Thyroid gland (tissue), 4 donors: ENCODE measurements around the gene TRMO. TPM values are rescaled to one million over a fixed set of nuclear protein-coding genes. Genes with fewer than 3 reads are reported as not detected.

Source experiments
- DNase-seq, 2 donors: peaks; one replicate each; pipeline ENCODE4 v3.0.0-alpha.2; 2019
- H3K27ac ChIP-seq, 3 donors: fragments of 200-600 bp; sonication (generic); 1 replicate in 2 of 3; 2 replicates in 1 of 3; pipeline ENCODE4 v1.5.1; 2016 to 2019; ENCODE audit warnings: mild to moderate bottlenecking in 1 of 3, moderate library complexity in 1 of 3
- H3K27me3 ChIP-seq: fragments of 200-600 bp; sonication (generic); one replicate; pipeline ENCODE4 v1.5.1; 2019
- H3K36me3 ChIP-seq, 2 donors: fragments of 200-600 bp; sonication (generic); one replicate each; pipeline ENCODE4 v1.5.1; 2016 to 2019
- H3K4me1 ChIP-seq, 2 donors: fragments of 200-600 bp; sonication (generic); one replicate each; pipeline ENCODE4 v1.5.1; 2017 to 2019
- H3K4me3 ChIP-seq, 3 donors: fragments of 200-600 bp; sonication (generic); replicated peaks in 1 of 3; 1 replicate in 2 of 3; 2 replicates in 1 of 3; pipeline ENCODE4 v1.5.1; 2016; ENCODE audit warnings: mild to moderate bottlenecking in 1 of 3
- H3K9me3 ChIP-seq: fragments of 200-600 bp; sonication (generic); one replicate; pipeline ENCODE4 v1.5.1; 2017
- CTCF ChIP-seq, 6 experiments: fragments of 200-600 bp in 3 of 6; fragments of 450-650 bp in 3 of 6; sonication (generic) in 3 of 6; IDR thresholded peaks; one replicate each; pipeline ENCODE4 v1.5.1; 2016 to 2019; ENCODE audit warnings: antibody characterized with exemption in 6 of 6, mild to moderate bottlenecking in 2 of 6, inconsistent platforms in 1 of 6, moderate library complexity in 1 of 6
- POLR2A ChIP-seq, 2 donors: fragments of 450-650 bp; IDR thresholded peaks; one replicate each; pipeline ENCODE4 v1.6.1; 2017; ENCODE audit warnings: antibody characterized with exemption in 2 of 2, mild to moderate bottlenecking in 2 of 2, moderate library complexity in 1 of 2
- WGBS, 2 donors: methylation state at CpG; one replicate each; pipeline ENCODE4 v1.1.5; 2017; 5-methylcytosine and 5-hydroxymethylcytosine counted together
- intact Hi-C: fragments of 100-400 bp; cut with DNase I; formaldehyde crosslinking; loops from one replicate; pipeline ENCODE4 v1.15.1; 2023
- total RNA-seq, 4 donors: library from RNA; depleted of rRNA; stranded (reverse); fragments of >200 nt; gene quantifications; one replicate each; pipeline ENCODE4 v1.2.3, GENCODE V29; 2016

TRMO gene
- total RNA-seq, 4 donors from 2014 or later: 56.6 to 81.6 (median 59.0) TPM

- Histone ChIP-seq H3K27ac (no peak overlapping the region), H3K4me3 (no peak overlapping the region), H3K4me1 (peaks cover 15 to 16% of the 10 kb centered on the region in 2 donors), H3K36me3 (no peaks in the 10 kb centered on the region), H3K9me3 (no peaks in the 10 kb centered on the region), H3K27me3 (no peaks in the 10 kb centered on the region)
- no peak for DNase-seq
- intact Hi-C loops: no loop called here
- TF ChIP-seq POLR2A (IDR thresholded peaks at IDR 0.05) (no peak), CTCF (IDR thresholded peaks at IDR 0.05) (no peak)
- WGBS, 2 donors: 88 to 89% methylated on average over 3 of the region's 3 CpGs
Observed at GRCh38 chr9:97873425-97873824, 48.9 kb downstream of the TRMO start.

GRCh38 chr9:97868859-97869258 is 53.4 kb downstream of the TRMO start:
- 84 to 85% methylated on average over 3 of the region's 3 CpGs for WGBS, 2 donors
- TF ChIP-seq POLR2A (IDR thresholded peaks at IDR 0.05) (no peak), CTCF (IDR thresholded peaks at IDR 0.05) (no peak)

GRCh38 chr9:97866848-97867247 is 55.5 kb downstream of the TRMO start:
- H3K27me3 ChIP-seq: no peaks in the 10 kb centered on the region
- no peak for DNase-seq
- no peak overlapping the region for H3K4me3 ChIP-seq
- no peaks in the 10 kb centered on the region for H3K9me3 ChIP-seq
- TF ChIP-seq CTCF (IDR thresholded peaks at IDR 0.05) (no peak), POLR2A (IDR thresholded peaks at IDR 0.05) (no peak)
- no peak overlapping the region for H3K27ac ChIP-seq
- H3K4me1 ChIP-seq: no peaks in the 10 kb centered on the region
- H3K36me3 ChIP-seq: no peaks in the 10 kb centered on the region
- intact Hi-C loops: no loop called here

More at GRCh38 chr9:97868859-97869258, 53.4 kb downstream of the TRMO start:
- H3K27ac ChIP-seq: no peak overlapping the region
- intact Hi-C loops: no loop called here
- no peaks in the 10 kb centered on the region for H3K4me1 ChIP-seq
- no peaks in the 10 kb centered on the region for H3K27me3 ChIP-seq
- DNase-seq: no peak
- H3K9me3 ChIP-seq: no peaks in the 10 kb centered on the region
- H3K36me3 ChIP-seq: no peaks in the 10 kb centered on the region
- no peak overlapping the region for H3K4me3 ChIP-seq

- Histone ChIP-seq H3K4me3 (no peak overlapping the region), H3K27ac (no peak overlapping the region), H3K27me3 (no peaks in the 10 kb centered on the region), H3K4me1 (no peaks in the 10 kb centered on the region), H3K9me3 (no peaks in the 10 kb centered on the region), H3K36me3 (no peaks in the 10 kb centered on the region)
- no peak for TF ChIP-seq CTCF (IDR thresholded peaks at IDR 0.05)
- no peak for TF ChIP-seq POLR2A (IDR thresholded peaks at IDR 0.05)
- intact Hi-C loops: no loop called here
- no peak for DNase-seq
- WGBS, 2 donors: 95 to 100% methylated on average over 1 of the region's 1 CpG
Observed at GRCh38 chr9:97866300-97866699, 56.0 kb downstream of the TRMO start.

- intact Hi-C loops: no loop called here
- H3K27me3 ChIP-seq: no peaks in the 10 kb centered on the region
- 81 to 83% methylated on average over 1 of the region's 1 CpG for WGBS, 2 donors
Observed at GRCh38 chr9:97864396-97864795, 57.9 kb downstream of the TRMO start.

More at GRCh38 chr9:97864396-97864795, 57.9 kb downstream of the TRMO start:
- peaks cover 0 to 10% of the 10 kb centered on the region in 2 donors for H3K4me1 ChIP-seq
- DNase-seq: no peak
- no peaks in the 10 kb centered on the region for H3K9me3 ChIP-seq
- H3K4me3 ChIP-seq: no peak overlapping the region
- H3K36me3 ChIP-seq: no peaks in the 10 kb centered on the region
- TF ChIP-seq POLR2A (IDR thresholded peaks at IDR 0.05) (no peak), CTCF (IDR thresholded peaks at IDR 0.05) (no peak)
- no peak overlapping the region for H3K27ac ChIP-seq
